Activated CD4-positive, CD25-positive, alpha-beta regulatory T cell treated with anti-CD3 and anti-CD28 coated beads, Interleukin-2, amount 50 U/mL, for 16 hours (primary cell): ENCODE measurements around the gene RXFP2.

Experiments
- DNase-seq: peaks from one replicate; pipeline ENCODE4 v3.0.0-alpha.2; 2020; ENCODE audit warnings: low read depth, low spot score

Gene RXFP2

GRCh38 chr13:31739226-31739625 is at the start of gene RXFP2:
RXFP2 (plus strand) TSS chr13:31739526; CDS start chr13:31739613, 87 bp downstream.
- DNase-seq = no peak

GRCh38 chr13:31697290-31697689 is 42.0 kb upstream of the RXFP2 start:
- DNase-seq = no peak

- no peak for DNase-seq
These were observed 39.7 kb upstream of the RXFP2 start for GRCh38 chr13:31699650-31700049.

- no peak for DNase-seq
These were observed 35.5 kb upstream of the RXFP2 start for GRCh38 chr13:31703780-31704179.

DNA sequence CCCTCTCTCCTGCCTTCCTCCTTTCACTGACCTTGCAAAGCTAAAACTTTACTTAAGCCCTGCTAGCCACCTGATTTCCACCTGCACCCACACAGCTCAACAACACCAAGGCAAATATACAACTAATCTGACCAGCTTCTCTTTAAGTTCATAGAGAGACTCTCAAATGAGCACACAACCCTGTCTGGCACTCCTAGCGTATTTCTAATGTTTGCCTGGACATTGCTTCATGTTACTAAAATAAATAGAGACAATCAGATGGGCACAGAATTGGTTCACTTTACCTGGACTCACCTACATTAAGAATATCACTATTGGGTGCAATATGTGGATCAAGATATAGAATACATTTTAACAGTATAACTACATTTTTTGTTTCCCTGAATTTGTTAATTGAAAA is 33.2 kb upstream of the RXFP2 start:
- DNase-seq = no peak

- DNase-seq = no peak
These were observed 21.7 kb upstream of the RXFP2 start for GRCh38 chr13:31717583-31717982.

DNA sequence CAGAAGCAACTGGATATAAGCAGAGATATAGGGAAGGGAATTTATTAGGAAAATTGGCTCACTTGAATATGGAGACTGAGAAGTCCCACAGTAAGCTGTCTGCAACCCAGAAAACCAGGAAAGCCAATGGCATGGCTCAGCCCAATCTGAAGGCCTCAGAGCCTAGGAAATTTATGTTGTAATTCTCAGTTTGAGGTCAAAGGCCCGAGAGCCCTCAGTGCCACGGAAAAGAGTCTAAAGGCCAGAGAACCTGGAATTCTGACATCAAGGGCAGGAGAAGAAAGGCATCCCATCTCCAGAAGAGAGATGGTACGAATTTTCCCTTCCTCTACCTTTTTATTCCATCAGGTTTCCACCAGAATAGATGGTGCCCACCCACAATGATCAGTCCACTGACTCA is 20.1 kb upstream of the RXFP2 start:
- no peak for DNase-seq

- DNase-seq = no peak
These were observed 16.7 kb upstream of the RXFP2 start for GRCh38 chr13:31722673-31723072.

DNA sequence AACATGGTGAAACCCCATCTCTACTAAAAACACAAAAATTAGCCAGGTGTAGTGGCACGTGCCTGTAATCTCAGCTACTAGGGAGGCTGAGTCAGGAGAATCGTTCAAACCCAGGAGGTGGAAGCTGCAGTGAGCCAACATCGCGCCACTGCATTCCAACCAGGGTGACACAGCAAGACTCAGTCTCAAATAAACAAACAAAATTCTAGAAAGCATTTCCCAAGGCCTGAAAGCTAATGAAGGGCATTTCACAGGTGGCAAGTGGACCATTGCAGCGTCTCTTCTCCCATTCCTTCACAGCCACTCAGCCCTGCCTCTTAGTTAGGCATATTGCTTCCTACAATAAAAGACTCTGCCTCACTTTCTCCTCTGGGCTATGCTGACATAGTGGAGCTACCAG is 13.5 kb upstream of the RXFP2 start:
- DNase-seq = no peak

GRCh38 chr13:31731921-31732320 is 7.4 kb upstream of the RXFP2 start:
- no peak for DNase-seq

DNA sequence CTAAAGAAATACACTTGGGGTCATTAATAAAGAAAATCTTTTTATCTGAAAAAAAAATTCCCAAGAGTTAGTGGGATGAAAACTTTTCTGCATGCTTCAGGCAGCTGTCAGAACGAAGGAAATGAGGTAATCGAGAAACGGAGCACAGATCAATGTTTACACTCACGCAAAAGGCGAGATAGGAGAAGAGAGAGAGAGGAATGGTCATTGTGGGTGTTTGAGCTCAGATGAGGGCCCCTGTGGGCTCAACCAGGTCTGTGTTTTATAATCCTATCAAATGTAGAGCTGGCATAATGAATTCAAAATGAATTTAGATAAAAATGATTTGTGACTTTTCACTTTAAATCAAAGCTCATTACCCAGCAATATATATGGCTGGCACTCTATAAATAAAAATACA is 6.3 kb upstream of the RXFP2 start:
- DNase-seq = no peak

DNA sequence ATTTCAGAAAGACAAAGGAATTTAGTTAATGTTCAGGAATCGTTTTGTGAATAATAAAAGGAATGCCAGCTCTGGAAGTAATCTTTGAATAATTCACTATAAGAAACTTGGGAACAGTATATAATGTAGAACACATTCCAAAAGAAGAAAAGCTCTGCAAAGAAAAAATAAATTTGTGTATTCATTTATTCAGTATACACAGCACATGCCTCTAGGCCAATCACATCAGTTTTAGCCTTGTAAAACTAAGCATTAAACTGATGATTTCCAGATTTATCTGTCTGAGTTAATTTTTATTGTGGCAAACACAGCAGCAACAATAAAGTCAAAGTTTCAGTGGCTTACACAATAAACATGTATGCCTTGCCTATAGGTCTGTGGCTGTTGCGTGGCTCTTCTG is 5.7 kb upstream of the RXFP2 start:
- no peak for DNase-seq

- peak; percentile 39 for DNase-seq
These were observed 2.9 kb downstream of the RXFP2 start for GRCh38 chr13:31742097-31742734.

DNA sequence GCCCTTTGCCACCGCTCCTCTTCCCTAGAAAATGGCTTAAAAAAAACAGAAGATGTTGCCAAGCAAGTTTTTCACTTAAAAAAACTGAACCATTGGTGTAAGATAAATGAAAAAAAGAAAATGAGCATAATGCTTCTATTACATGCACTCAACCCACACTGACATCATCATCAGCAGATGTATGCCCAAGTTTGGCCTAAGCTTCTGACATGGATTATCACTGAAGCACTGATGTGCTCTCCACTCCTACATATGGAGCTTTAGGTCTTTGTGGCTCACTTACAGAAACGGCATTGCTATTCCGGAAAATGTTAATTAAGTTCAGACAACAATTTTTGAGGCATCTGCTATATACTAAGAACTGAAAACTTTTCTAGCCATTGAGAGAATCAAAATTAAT is 8.0 kb downstream of the RXFP2 start:
- no peak for DNase-seq

DNA sequence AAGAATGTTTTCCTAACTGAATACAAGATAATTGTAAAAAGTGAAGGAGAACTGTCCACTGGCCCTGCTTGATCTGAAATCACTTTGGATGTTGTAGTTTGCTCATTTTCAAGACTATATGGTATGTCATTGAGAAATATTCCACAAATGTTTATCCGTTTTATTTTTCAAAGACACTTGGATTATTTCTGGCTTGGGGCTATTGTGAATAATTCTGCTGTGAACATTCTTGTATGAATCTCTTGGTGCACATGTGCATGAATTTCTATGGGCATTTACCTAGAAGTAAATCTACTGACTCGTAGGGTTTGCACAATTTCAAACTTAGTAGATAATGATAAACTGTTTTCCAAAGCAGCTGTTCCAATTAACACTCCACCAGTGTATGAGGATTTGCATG is 8.6 kb downstream of the RXFP2 start:
- no peak for DNase-seq

DNA sequence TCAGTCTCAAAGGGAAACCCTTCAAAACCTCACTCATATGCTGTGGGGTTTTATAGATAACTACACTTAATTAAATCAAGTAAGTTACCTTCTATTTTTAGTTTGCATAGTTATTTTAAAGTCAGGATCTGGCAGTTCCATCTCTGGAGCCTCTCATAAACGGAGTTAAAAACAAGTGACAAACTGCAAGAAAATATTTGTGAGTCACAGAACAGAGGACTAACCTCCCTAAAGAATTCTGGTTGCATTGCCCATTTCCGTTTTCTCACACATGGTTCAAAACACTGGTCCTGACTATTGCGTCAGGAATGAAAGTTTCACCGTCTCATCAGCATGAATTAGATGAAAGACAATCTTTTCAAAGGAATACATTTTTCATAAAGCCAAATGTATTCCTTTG is 10.6 kb downstream of the RXFP2 start:
- DNase-seq = no peak

DNA sequence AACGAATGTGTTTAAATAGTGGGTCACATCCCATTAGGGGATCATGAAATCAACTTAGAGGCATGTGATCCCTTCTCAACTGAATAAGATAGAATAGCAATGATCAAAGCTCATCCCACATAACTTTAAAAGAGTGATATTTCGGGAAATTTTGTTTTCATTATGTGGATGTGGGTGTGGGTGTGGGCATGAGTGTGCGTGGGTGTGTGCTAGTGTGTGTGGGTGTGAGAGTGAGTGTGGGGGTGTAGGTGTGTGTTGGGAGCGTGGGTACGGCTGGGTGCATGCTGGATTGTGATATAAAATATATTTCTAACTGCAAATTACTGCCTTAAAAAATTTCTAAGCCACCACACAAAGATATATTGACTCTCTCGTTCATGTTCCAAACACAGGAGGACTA is 15.9 kb downstream of the RXFP2 start:
- DNase-seq = no peak

- DNase-seq = no peak
These were observed 16.5 kb downstream of the RXFP2 start for GRCh38 chr13:31755803-31756212.

DNA sequence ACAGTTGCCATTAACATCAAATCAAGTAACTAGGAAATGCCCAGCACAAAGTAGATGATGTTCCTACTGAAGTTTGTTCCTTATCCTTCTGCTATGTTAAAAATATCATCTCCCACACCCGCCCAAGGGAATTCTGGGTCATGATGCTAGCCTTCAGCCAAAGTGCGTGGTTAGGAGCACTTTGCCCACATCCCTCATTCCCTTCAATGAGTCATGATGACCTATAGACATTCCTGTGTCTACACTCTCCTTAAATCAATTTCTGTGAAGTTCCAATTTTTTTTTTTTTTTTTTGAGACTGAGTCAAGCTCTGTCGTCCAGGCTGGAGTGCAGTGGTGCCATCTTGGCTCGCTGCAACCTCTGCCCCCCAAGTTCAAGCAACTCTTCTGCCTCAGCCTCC is 17.0 kb downstream of the RXFP2 start:
- no peak for DNase-seq

GRCh38 chr13:31761951-31762350 is 22.6 kb downstream of the RXFP2 start:
- no peak for DNase-seq

- DNase-seq = no peak
These were observed 25.2 kb downstream of the RXFP2 start for GRCh38 chr13:31764556-31764955.

DNA sequence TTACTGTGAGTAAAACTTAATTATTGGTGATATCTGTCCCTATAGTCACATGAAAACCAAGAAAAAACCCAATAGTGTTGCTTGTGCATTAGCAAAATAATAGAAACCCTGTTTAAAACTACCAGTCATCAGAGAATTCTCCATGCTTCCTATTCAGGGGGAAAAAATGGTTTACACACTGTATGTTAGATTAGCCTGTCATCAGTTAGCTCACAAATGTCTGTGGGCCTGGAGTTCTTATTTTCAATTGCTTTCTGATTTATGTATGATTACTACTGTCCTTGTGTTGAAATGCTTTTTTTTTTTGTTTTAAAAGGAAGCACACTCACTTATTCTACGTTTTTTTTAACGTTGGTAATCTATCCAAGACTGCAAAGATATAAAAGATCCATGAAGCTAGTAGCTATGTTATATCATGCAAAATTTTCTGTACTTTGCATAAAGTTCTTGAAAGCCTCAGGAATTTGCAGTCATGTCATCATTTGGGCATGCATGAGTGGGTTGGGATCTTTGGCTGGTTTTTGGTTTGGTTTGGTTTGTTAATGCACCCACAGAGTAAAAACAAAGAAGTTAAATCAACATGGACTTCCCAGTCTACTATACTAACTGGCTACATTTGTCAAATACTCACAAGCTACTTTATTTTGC is 25.9 kb downstream of the RXFP2 start:
- no peak for DNase-seq

DNA sequence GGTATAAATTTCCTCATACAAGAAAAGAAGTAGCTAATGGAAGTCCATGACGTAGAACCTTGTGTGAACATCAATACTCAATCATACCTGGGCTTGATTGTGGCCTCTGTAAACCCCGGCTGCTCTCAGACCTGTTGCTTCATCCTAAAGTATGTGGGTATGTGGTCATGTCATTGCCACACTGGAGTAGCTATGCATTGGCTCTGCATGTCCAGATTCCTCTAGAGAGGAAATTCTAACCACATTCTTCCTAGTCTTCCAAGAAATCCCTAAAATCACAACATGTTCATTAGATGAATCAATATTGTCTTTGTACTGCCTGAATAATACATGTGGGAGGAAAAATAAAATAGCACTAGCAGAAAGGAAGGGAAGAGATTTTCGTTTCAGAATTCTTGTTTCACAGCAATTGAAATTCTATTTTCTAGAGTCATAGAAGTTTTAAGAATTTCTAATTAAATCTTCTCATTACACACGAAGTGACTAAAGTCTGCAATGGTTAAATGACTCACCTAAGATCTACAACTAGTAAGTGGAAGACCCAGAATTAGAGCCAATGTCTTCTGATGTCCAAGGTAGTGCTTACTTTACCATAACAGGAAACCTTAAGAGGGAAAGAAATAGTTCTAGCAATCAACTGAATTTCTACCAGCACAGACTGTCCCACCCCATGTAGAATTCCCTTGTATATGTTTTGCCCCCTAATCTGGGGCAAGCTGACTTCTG is 28.0 kb downstream of the RXFP2 start:
- DNase-seq = no peak
